Stomach (tissue), 9 donors: ENCODE results near the gene NKRF. TPM values are rescaled to one million over a fixed set of nuclear protein-coding genes. Genes with fewer than 3 reads are reported as not detected.

Experiments used
- DNase-seq, 2 donors: peaks; one replicate each; pipeline versions ENCODE4 v3.0.0 to v3.0.0-alpha.2; 2013 to 2019
- H3K27ac ChIP-seq, 5 donors: fragments of 200-600 bp in 4 of 5; sonication (generic) in 4 of 5; one replicate each; pipeline ENCODE4 v1.5.1; 2013 to 2019; ENCODE audit warnings: mild to moderate bottlenecking in 1 of 5, moderate library complexity in 1 of 5
- H3K27me3 ChIP-seq, 3 donors: fragments of 200-600 bp; sonication (generic); one replicate each; pipeline ENCODE4 v1.5.1; 2017 to 2019; ENCODE audit warnings: mixed run types in 1 of 3
- H3K36me3 ChIP-seq, 4 donors: fragments of 200-600 bp; sonication (generic); 1 replicate in 3 of 4; 2 replicates in 1 of 4; pipeline ENCODE4 v1.5.1; 2016 to 2019
- H3K4me1 ChIP-seq, 4 donors: fragments of 200-600 bp; sonication (generic); one replicate each; pipeline ENCODE4 v1.5.1; 2016 to 2019
- H3K4me3 ChIP-seq, 4 donors: fragments of 200-600 bp; sonication (generic) in 3 of 4; one replicate each; pipeline ENCODE4 v1.5.1; 2016 to 2019; ENCODE audit warnings: mild to moderate bottlenecking in 1 of 4
- H3K9me3 ChIP-seq, 4 donors: fragments of 200-600 bp; sonication (generic); one replicate each; pipeline ENCODE4 v1.5.1; 2016 to 2019
- EP300 ChIP-seq: sonication (generic); formaldehyde crosslinking; IDR thresholded peaks from one replicate; pipeline ENCODE4 v1.6.1; 2017; ENCODE audit warnings: antibody characterized with exemption
- POLR2A ChIP-seq, 4 donors: fragments of 450-650 bp; IDR thresholded peaks; one replicate each; pipeline ENCODE4 v1.6.1; 2016; ENCODE audit warnings: antibody characterized with exemption in 4 of 4, control low read depth in 2 of 4, mild to moderate bottlenecking in 1 of 4, moderate library complexity in 1 of 4
- POLR2AphosphoS5 ChIP-seq, 3 donors: sonication (generic); formaldehyde crosslinking; IDR thresholded peaks; one replicate each; pipeline ENCODE4 v1.6.1; 2016; ENCODE audit warnings: antibody characterized with exemption in 3 of 3
- WGBS, 5 donors: extraction: QIAGEN DNeasy Blood & Tissue Kit in 3 of 5; methylation state at CpG; one replicate each; pipeline versions ENCODE4 v1.1.5 to v1.1.7; 2013 to 2018; 5-methylcytosine and 5-hydroxymethylcytosine counted together
- intact Hi-C: fragments of 100-400 bp; cut with DNase I; formaldehyde crosslinking; loops from one replicate; pipeline ENCODE4 v1.15.1; 2023; ENCODE audit warnings: low total_unique reads
- polyA plus RNA-seq, 3 donors: library from polyadenylated mRNA; stranded (reverse); fragments of 200-250 nt; gene quantifications; one replicate each; pipeline ENCODE4 v1.2.3, GENCODE V29; 2013
- total RNA-seq, 5 donors: library from RNA; depleted of rRNA; stranded (reverse); fragments of >200 nt; gene quantifications; one replicate each; pipeline versions ENCODE4 v1.1.0 to v1.2.3, GENCODE V29; 2014 to 2016
- TF ChIP-seq, protein P1 (sequence below), 7 experiments: fragments of 450-650 bp in 4 of 7; fragments of 200-600 bp in 3 of 7; sonication (generic) in 3 of 7; IDR thresholded peaks; one replicate each; pipeline ENCODE4 v1.5.1; 2016 to 2019; ENCODE audit warnings: antibody characterized with exemption in 7 of 7, control low read depth in 2 of 7, mild to moderate bottlenecking in 1 of 7
- donor health status: healthy with polysubstance abuse.
- donor health status: Bipolar disorder and iron deficiency.
- donor health status: healthy.

The NKRF gene
- total and polyA plus RNA-seq, 8 donors = 1.7 to 8.3 (median 4.2) TPM

DNA sequence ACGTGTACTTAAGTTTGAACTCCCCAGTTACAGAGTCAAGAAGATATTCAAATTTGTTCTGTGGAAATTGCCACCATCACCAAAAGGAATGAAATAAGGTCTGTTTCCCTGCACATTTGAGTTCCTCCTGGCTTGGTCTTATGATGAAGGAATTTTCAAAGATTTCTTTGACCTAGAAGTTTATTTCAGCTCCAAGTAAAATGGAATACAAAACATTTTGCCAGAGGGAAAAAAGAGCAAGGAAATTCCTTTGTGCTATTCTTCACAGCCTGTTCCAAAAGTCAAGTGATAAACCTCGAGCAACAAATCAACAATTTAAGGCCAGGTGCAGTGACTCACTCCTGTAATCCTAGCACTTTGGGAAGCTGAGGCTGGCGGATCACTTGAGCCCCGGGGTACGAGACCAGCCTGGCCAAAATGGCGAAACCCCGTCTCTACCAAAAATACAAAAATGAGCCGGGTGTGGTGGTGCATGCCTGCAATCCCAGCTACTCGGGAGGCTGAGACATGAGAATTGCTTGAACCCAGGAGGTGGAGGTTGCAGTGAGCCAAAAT is 3.4 kb downstream of the NKRF start:
- H3K27me3 ChIP-seq = no peaks in the 10 kb centered on the region
- intact Hi-C loops = no loop called here
- 68 to 80% (median 75%) methylated on average over 4 to 9 of the region's 9 CpGs for WGBS, 5 donors
- TF ChIP-seq, protein P1, sequence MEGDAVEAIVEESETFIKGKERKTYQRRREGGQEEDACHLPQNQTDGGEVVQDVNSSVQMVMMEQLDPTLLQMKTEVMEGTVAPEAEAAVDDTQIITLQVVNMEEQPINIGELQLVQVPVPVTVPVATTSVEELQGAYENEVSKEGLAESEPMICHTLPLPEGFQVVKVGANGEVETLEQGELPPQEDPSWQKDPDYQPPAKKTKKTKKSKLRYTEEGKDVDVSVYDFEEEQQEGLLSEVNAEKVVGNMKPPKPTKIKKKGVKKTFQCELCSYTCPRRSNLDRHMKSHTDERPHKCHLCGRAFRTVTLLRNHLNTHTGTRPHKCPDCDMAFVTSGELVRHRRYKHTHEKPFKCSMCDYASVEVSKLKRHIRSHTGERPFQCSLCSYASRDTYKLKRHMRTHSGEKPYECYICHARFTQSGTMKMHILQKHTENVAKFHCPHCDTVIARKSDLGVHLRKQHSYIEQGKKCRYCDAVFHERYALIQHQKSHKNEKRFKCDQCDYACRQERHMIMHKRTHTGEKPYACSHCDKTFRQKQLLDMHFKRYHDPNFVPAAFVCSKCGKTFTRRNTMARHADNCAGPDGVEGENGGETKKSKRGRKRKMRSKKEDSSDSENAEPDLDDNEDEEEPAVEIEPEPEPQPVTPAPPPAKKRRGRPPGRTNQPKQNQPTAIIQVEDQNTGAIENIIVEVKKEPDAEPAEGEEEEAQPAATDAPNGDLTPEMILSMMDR (IDR thresholded peaks at IDR 0.05) = no peak
- no peak for TF ChIP-seq POLR2AphosphoS5 (IDR thresholded peaks at IDR 0.05)
- H3K36me3 ChIP-seq = peaks cover 0 to 8% (median 0%) of the 10 kb centered on the region in 4 donors
- H3K4me1 ChIP-seq = peaks cover 0 to 17% (median 6%) of the 10 kb centered on the region in 4 donors
- no peaks in the 10 kb centered on the region for H3K9me3 ChIP-seq
- H3K27ac ChIP-seq = no peak overlapping the region
- no peak for DNase-seq
- no peak overlapping the region for H3K4me3 ChIP-seq

DNA sequence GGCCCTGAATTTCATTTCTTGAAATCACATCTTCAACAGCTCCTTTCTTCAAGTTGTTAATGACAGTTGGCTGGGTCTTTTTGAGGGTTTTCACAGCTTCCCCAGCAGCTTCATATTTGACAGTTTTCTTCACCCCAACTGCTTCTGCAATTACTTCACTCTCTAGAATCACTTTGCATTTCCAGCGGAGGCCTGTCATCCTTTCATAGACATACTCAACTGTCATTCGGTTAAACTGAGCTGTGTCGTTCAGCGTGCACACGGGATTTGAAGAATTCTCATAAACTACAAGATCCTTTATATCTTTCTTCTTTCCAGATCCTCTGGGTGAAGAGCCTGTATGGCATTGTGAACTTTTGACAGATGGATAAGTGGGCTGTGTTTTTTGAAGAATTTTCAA is 16.4 kb downstream of the NKRF start:
- intact Hi-C loops = no loop called here
- Histone ChIP-seq H3K27me3 (no peaks in the 10 kb centered on the region), H3K36me3 (peaks cover 0 to 39% (median 29%) of the 10 kb centered on the region in 4 donors), H3K9me3 (no peaks in the 10 kb centered on the region), H3K27ac (no peak overlapping the region), H3K4me3 (no peak overlapping the region), H3K4me1 (no peaks in the 10 kb centered on the region)
- 91 to 98% (median 95%) methylated on average over 5 of the region's 5 CpGs for WGBS, 5 donors
- no peak for DNase-seq
- TF ChIP-seq EP300 (no peak), POLR2AphosphoS5 (IDR thresholded peaks at IDR 0.05) (no peak), POLR2A (IDR thresholded peaks at IDR 0.05) (no peak)
- TF ChIP-seq, protein P1 (IDR thresholded peaks at IDR 0.05) = no peak

DNA sequence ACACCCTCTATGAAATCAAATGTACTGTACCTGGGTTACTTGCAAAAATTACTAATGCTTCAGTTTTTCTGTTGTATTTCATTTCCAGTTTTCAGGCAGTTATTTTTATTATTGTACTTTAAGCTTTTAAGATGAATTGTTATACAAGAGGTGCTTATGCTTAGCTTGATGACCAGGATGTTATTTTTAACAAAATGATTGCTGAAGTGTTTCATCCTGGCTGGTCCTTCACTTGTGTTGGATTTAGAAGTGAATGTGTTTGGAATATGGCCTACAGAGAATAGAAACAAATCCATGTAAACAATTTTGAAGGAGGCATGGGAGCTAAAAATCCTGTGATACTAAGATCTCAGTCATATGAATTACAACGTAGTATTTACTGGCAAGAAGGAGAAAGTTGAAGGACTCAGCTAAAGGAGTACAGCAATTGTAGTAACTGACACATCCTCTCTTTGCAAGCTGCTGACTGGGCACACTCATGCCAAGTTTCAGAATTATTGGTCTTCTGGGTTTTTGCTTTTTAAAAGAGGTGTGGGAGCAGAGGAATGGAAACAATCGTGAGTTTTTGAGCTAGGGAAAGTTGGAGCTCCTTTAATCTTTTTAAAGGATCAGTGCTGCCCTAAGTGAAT is 22.7 kb downstream of the NKRF start:
- H3K27me3 ChIP-seq = no peaks in the 10 kb centered on the region
- WGBS, 5 donors = 42 to 61% (median 53%) methylated on average over 2 of the region's 2 CpGs

DNA sequence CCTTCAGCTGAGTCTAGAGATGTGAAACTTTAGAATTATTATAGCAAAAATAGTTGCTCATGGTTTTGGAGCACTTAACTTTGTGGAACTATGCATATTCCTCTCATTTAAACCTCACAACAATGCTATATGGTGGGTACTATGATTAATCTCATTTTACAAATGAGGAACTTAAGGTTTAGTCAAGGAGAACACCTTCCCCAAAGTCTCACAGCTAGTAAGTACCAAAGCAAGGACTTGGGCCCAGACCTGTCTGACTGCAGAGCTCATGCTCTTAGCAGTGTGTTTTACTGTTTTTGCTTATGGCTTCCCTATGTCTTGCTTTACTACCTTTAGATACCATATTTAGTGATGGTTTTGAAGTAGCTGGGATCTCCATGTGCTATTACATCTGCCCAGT is 26.8 kb downstream of the NKRF start:
- H3K4me1 ChIP-seq = peaks cover 0 to 14% (median 5%) of the 10 kb centered on the region in 4 donors
- intact Hi-C loops = no loop called here
- H3K27me3 ChIP-seq = peaks cover 0 to 6% (median 0%) of the 10 kb centered on the region in 3 donors
- no peak overlapping the region for H3K27ac ChIP-seq
- no peaks in the 10 kb centered on the region for H3K9me3 ChIP-seq
- DNase-seq = no peak
- TF ChIP-seq EP300 = no peak
- no peak for TF ChIP-seq POLR2AphosphoS5 (IDR thresholded peaks at IDR 0.05)
- no peak for TF ChIP-seq POLR2A (IDR thresholded peaks at IDR 0.05)
- TF ChIP-seq, protein P1 (IDR thresholded peaks at IDR 0.05) = no peak
- peaks cover 0 to 7% (median 3%) of the 10 kb centered on the region in 4 donors for H3K36me3 ChIP-seq
- no peak overlapping the region for H3K4me3 ChIP-seq

More for the DNA sequence above, 22.7 kb downstream of the NKRF start:
- Histone ChIP-seq H3K27ac (no peak overlapping the region), H3K4me1 (no peaks in the 10 kb centered on the region), H3K36me3 (peaks cover 0 to 7% (median 0%) of the 10 kb centered on the region in 4 donors), H3K9me3 (no peaks in the 10 kb centered on the region), H3K4me3 (no peak overlapping the region)
- DNase-seq = no peak
- intact Hi-C loops = no loop called here
- TF ChIP-seq POLR2A (IDR thresholded peaks at IDR 0.05) (no peak), POLR2AphosphoS5 (IDR thresholded peaks at IDR 0.05) (no peak), EP300 (no peak)
- TF ChIP-seq, protein P1 (IDR thresholded peaks at IDR 0.05) = no peak
